Osteocyte (in vitro differentiated cells): ENCODE measurements around the gene ADRM1. TPM values are rescaled to one million over a fixed set of nuclear protein-coding genes. Genes with fewer than 3 reads are reported as not detected.

Experiments
- DNase-seq: peaks from one replicate; pipeline ENCODE4 v3.0.0; 2021; ENCODE audit warnings: mixed read lengths; ENCODE audit not compliant: unreplicated experiment; ENCODE audit errors: extremely low spot score
- H3K27ac Mint-ChIP-seq: one replicate; pipeline ENCODE4 v1.8.0; 2021; ENCODE audit warnings: mild to moderate bottlenecking, mixed read lengths; ENCODE audit not compliant: unreplicated experiment
- H3K27me3 Mint-ChIP-seq: one replicate; pipeline ENCODE4 v1.8.0; 2021; ENCODE audit warnings: mixed read lengths; ENCODE audit not compliant: unreplicated experiment
- H3K36me3 Mint-ChIP-seq: one replicate; pipeline ENCODE4 v1.8.0; 2021; ENCODE audit warnings: mixed read lengths; ENCODE audit not compliant: unreplicated experiment
- H3K4me1 Mint-ChIP-seq: one replicate; pipeline ENCODE4 v1.8.0; 2021; ENCODE audit warnings: mixed read lengths; ENCODE audit not compliant: unreplicated experiment
- H3K4me3 Mint-ChIP-seq: one replicate; pipeline ENCODE4 v1.8.0; 2021; ENCODE audit warnings: mild to moderate bottlenecking, moderate library complexity, mixed read lengths; ENCODE audit not compliant: unreplicated experiment
- H3K9me3 Mint-ChIP-seq: one replicate; pipeline ENCODE4 v1.8.0; 2021; ENCODE audit warnings: mixed read lengths; ENCODE audit not compliant: unreplicated experiment
- total RNA-seq: library from RNA; stranded (reverse); gene quantifications from 2 replicates; pipeline ENCODE4 v1.2.1, GENCODE V29; 2021
- TF ChIP-seq, protein P1 (sequence below): fragments of 200-600 bp; sonication (generic); IDR thresholded peaks from 2 replicates; pipeline ENCODE4 v1.5.0; 2021; ENCODE audit warnings: antibody characterized with exemption, mild to moderate bottlenecking, moderate library complexity

The ADRM1 gene
- total RNA-seq, 1 donor from 2014 or later, result 83.9 TPM

DNA sequence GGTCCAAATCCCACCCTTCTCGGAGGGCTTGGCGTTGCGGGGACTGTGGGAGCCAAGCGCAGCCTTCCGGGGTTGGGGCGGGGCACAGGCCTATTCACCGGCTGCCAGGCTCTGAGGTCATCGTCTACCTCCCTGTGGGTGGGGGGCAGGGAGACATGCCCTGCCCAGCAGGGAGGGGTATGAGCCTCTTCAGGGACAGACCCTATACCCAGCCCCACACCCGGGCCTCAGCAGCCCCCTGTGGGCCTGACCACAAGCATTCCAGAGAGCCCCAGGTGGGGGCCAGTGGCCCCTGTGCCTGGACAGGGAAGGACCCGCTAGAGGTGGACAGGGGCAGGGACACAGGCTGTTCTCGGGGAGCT, 52.7 kb downstream of the ADRM1 start:
- Mint-ChIP-seq H3K27me3 (no peaks in the 10 kb centered on the region), H3K9me3 (no peaks in the 10 kb centered on the region), H3K4me1 (peaks cover 49% of the 10 kb centered on the region), H3K4me3 (no peak overlapping the region), H3K36me3 (no peaks in the 10 kb centered on the region), H3K27ac (peak overlapping the region; percentile 81)
- TF ChIP-seq, protein P1, sequence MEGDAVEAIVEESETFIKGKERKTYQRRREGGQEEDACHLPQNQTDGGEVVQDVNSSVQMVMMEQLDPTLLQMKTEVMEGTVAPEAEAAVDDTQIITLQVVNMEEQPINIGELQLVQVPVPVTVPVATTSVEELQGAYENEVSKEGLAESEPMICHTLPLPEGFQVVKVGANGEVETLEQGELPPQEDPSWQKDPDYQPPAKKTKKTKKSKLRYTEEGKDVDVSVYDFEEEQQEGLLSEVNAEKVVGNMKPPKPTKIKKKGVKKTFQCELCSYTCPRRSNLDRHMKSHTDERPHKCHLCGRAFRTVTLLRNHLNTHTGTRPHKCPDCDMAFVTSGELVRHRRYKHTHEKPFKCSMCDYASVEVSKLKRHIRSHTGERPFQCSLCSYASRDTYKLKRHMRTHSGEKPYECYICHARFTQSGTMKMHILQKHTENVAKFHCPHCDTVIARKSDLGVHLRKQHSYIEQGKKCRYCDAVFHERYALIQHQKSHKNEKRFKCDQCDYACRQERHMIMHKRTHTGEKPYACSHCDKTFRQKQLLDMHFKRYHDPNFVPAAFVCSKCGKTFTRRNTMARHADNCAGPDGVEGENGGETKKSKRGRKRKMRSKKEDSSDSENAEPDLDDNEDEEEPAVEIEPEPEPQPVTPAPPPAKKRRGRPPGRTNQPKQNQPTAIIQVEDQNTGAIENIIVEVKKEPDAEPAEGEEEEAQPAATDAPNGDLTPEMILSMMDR, result no peak
- DNase-seq, result no peak

DNA sequence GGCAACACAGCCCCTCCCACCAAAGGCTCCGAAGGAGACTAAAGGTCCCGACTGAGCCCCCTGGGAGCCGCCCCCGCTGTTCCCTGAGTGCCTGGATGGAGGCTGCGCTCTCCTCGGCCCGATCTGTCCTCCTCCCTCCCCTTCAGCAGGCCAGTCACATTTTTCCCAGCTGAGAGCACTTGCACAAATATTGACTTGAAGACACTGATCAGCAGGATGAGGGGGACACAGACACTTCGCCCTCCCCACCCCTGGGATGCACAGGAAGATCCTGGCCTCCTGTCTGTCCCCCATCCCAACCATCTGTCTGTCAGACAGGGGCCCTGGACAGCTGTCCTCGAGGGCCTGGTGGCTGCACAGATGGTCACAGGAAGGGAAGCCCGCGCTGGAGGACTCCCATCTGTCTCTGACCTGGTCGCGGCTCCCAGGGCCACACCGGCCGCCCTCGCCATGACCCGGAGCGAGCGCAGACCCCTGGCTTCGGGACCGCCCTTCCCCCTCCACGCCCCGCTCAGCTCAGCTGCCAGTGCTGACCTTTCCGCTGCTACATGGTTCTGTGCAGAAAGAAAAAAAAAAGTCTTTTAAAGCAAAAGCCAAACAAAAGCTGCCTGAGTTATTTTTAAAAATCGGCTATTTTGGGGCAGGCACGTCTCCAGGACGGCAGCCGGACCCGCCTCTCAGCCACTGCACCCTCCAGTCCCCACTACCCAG, 53.2 kb downstream of the ADRM1 start:
- Mint-ChIP-seq H3K9me3 (no peaks in the 10 kb centered on the region), H3K4me3 (peak overlapping the region; percentile 48)

DNA sequence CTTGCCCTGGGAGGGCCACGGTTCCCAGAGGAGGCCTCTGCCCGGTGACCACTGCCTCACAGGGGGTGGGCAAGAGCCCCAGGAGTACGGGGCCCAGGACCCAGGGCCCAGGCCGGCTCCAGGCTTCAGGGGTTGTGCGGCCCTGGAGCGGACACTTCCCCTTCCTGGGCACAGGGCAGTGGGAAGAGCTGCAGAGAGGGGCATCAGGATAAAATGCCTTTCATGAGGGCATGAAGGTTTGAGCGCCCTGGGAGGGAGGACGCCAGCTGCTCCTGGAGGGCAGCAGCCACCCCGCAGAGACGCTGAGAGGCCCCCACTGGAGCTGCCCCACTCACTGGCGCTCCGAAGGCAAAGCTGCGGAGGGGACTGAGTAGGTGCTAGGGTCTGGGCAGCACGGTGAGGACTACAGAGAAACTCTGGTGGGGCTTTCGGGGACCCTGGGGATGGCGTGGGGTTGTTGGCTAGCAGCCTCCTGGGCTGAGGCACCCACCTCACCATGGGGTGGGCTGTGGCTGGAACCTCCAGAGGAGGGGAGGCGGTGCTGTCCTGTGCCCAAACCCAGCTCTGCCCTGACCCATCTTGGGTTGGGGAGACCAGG, 53.9 kb downstream of the ADRM1 start:
- Mint-ChIP-seq H3K4me1 (peaks cover 52% of the 10 kb centered on the region), H3K27ac (peak overlapping the region; percentile 81), H3K4me3 (peak overlapping the region; percentile 48), H3K9me3 (no peaks in the 10 kb centered on the region), H3K36me3 (no peaks in the 10 kb centered on the region), H3K27me3 (no peaks in the 10 kb centered on the region)
- DNase-seq, result no peak
- TF ChIP-seq, protein P1, result no peak

More for the DNA sequence above, 53.2 kb downstream of the ADRM1 start:
- Mint-ChIP-seq H3K4me1 (peaks cover 52% of the 10 kb centered on the region), H3K36me3 (no peaks in the 10 kb centered on the region), H3K27me3 (no peaks in the 10 kb centered on the region), H3K27ac (peak overlapping the region; percentile 81)
- TF ChIP-seq, protein P1, result no peak
- DNase-seq, result no peak

DNA sequence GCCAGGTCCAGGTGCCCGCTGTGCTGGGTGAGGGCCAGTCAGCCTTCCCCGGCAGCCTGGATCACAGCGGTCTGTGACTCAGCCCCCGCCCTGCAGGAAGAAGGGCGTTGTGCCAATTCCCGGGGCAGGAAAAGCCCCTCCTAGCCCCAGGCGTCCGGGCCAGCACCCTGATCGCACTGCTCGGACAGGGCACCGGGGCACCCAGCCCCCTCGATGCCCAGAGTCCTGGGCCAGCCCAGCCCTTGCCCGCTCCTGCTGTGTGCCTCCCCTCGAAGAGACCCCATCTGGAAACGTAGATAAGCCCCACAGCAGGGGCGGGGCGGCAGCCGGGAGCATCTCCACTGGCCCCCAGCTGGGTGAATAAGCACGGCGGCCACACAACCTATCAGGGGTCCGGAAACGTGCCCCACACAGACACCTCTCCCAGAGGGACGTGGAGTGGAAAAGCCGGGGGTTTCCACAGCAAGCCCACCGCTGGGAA, 54.4 kb downstream of the ADRM1 start:
- DNase-seq, result no peak
- Mint-ChIP-seq H3K4me1 (peaks cover 56% of the 10 kb centered on the region), H3K9me3 (no peaks in the 10 kb centered on the region), H3K36me3 (no peaks in the 10 kb centered on the region), H3K4me3 (no peak overlapping the region), H3K27me3 (no peaks in the 10 kb centered on the region), H3K27ac (peak overlapping the region; percentile 81)
- TF ChIP-seq, protein P1, result no peak

DNA sequence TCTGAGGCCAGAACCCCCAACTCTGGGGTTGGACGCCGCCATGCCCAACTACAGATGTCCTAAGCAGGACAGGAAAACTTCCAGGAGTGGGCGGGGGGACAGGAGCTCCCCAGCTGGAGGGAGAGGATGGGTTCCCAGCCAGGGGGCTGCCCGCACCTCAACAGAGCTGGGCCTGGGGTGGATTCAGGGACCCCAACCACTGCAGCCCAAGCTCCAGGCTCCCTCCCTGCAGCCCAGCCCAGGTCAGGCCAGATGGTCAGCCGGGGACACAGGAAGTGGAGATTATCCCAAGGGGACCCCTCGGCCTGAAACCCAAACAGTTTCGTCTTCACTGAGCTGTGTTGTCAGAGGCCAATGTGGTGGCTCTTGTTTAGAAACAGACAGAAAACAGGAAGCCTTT, 54.9 kb downstream of the ADRM1 start:
- H3K9me3 Mint-ChIP-seq, result no peaks in the 10 kb centered on the region
- H3K4me1 Mint-ChIP-seq, result peaks cover 61% of the 10 kb centered on the region
- TF ChIP-seq, protein P1, result no peak
- no peaks in the 10 kb centered on the region for H3K36me3 Mint-ChIP-seq
- H3K27me3 Mint-ChIP-seq, result no peaks in the 10 kb centered on the region
- H3K27ac Mint-ChIP-seq, result peak overlapping the region; percentile 81
- H3K4me3 Mint-ChIP-seq, result no peak overlapping the region
- no peak for DNase-seq
